ENCODE data around the gene GRIP2.
A peak's percentile ranks its signal among the peaks of the same experiment; 100 is the strongest.

The GRIP2 gene

GRCh38 chr3:14451844-14452739 is 88.0 kb downstream of the GRIP2 start:
- peak; percentile 99 for DNase-seq (ENCODE audit: low read depth)

GRCh38 chr3:14450922-14451606 is 89.1 kb downstream of the GRIP2 start:
- DNase-seq (ENCODE audit: low read depth) = no peak

GRCh38 chr3:14450506-14450905 is 89.6 kb downstream of the GRIP2 start:
- no peak for DNase-seq (ENCODE audit: low read depth)

- DNase-seq (ENCODE audit: low read depth) = no peak
Observed at GRCh38 chr3:14448756-14449727, 91.1 kb downstream of the GRIP2 start.

GRCh38 chr3:14448063-14448462 is 92.1 kb downstream of the GRIP2 start:
- no peak for DNase-seq (ENCODE audit: low read depth)

- no peak for DNase-seq (ENCODE audit: low read depth)
Observed at GRCh38 chr3:14446988-14447570, 93.1 kb downstream of the GRIP2 start.

GRCh38 chr3:14445773-14446172 is 94.4 kb downstream of the GRIP2 start:
- DNase-seq (ENCODE audit: low read depth) = no peak

- DNase-seq (ENCODE audit: low read depth) = no peak
Observed at GRCh38 chr3:14444380-14444779, 95.8 kb downstream of the GRIP2 start.

GRCh38 chr3:14441920-14442300 is 98.2 kb downstream of the GRIP2 start:
- DNase-seq (ENCODE audit: low read depth) = no peak

GRCh38 chr3:14441240-14441919 is 98.8 kb downstream of the GRIP2 start:
- peak; percentile 57 for DNase-seq (ENCODE audit: low read depth)

- peak; percentile 66 for DNase-seq (ENCODE audit: low read depth)
Observed at GRCh38 chr3:14440531-14441239, 99.5 kb downstream of the GRIP2 start.

GRCh38 chr3:14440168-14440518 is 100.0 kb downstream of the GRIP2 start:
- DNase-seq (ENCODE audit: low read depth) = no peak

GRCh38 chr3:14439501-14440167 is 100.5 kb downstream of the GRIP2 start:
- DNase-seq (ENCODE audit: low read depth) = peak; percentile 42
